Heart right ventricle (tissue), 16 donors: ENCODE measurements around the gene APOLD1. TPM values are rescaled to one million over a fixed set of nuclear protein-coding genes. Genes with fewer than 3 reads are reported as not detected.
A peak's percentile ranks its signal among the peaks of the same experiment; 100 is the strongest.

Experiments used
- ATAC-seq, 8 donors: fragments of 200-7000 bp; cut with Tn5 transposase; one replicate each; pipeline ENCODE4 v1.9.1; 2020; ENCODE audit warnings: mild to moderate bottlenecking in 8 of 8, moderate library complexity in 8 of 8, moderate number of reproducible peaks in 1 of 8
- DNase-seq, 2 donors: peaks; one replicate each; pipeline ENCODE4 v3.0.0-alpha.2; 2020
- H3K27ac ChIP-seq, 10 donors: fragments of 200-600 bp; sonication (generic) in 2 of 10; one replicate each; pipeline versions ENCODE4 v1.5.0 to v1.8.0; 2020 to 2022; ENCODE audit warnings: mild to moderate bottlenecking in 3 of 10
- H3K27me3 ChIP-seq, 7 donors: fragments of 200-600 bp; one replicate each; pipeline ENCODE4 v1.8.0; 2021 to 2022; ENCODE audit warnings: mild to moderate bottlenecking in 2 of 7
- H3K36me3 ChIP-seq, 9 donors: fragments of 200-600 bp; sonication (generic) in 1 of 9; one replicate each; pipeline versions ENCODE4 v1.5.0 to v1.8.0; 2020 to 2022; ENCODE audit warnings: mild to moderate bottlenecking in 2 of 9
- H3K4me1 ChIP-seq, 9 donors: fragments of 200-600 bp; sonication (generic) in 1 of 9; one replicate each; pipeline versions ENCODE4 v1.5.0 to v1.8.0; 2020 to 2022; ENCODE audit warnings: mild to moderate bottlenecking in 4 of 9
- H3K4me3 ChIP-seq, 10 donors: fragments of 200-600 bp; sonication (generic) in 2 of 10; one replicate each; pipeline versions ENCODE4 v1.5.0 to v1.8.0; 2020 to 2022; ENCODE audit warnings: mild to moderate bottlenecking in 7 of 10, moderate library complexity in 2 of 10
- H3K9me3 ChIP-seq, 11 donors: fragments of 200-600 bp in 10 of 11; sonication (generic) in 2 of 11; one replicate each; pipeline versions ENCODE4 v1.5.0 to v1.8.0; 2013 to 2022; ENCODE audit warnings: mild to moderate bottlenecking in 2 of 11, control low read depth in 1 of 11, moderate library complexity in 1 of 11
- WGBS, 2 donors: extraction: QIAGEN DNeasy Blood & Tissue Kit; methylation state at CpG; one replicate each; pipeline ENCODE4 v1.1.7; 2013; ENCODE audit warnings: inconsistent platforms in 1 of 2; 5-methylcytosine and 5-hydroxymethylcytosine counted together
- intact Hi-C, 10 donors: fragments of 100-400 bp; cut with DNase I; formaldehyde crosslinking; loops; one replicate each; pipeline versions ENCODE4 v1.11.1 to v1.14.2; 2022
- polyA plus RNA-seq, 2 donors: library from polyadenylated mRNA; stranded (reverse); fragments of 200-250 nt; gene quantifications; one replicate each; pipeline ENCODE4 v1.2.3, GENCODE V29; 2013
- total RNA-seq, 10 donors: library from RNA; stranded (reverse); fragmentation: NEBNext Ultra II Directional in 3 of 10; extraction: Animal tissue kit (Norgen Biotek cat#: 25700) in 3 of 10; gene quantifications; one replicate each; pipeline versions ENCODE4 v1.2.1 to v1.2.4, GENCODE V29; 2021 to 2023
- TF ChIP-seq, protein P1 (sequence below), 9 donors: fragments of 200-600 bp; sonication (generic) in 2 of 9; IDR thresholded peaks; one replicate each; pipeline versions ENCODE4 v1.5.0 to v1.8.0; 2021 to 2022; ENCODE audit warnings: antibody characterized with exemption in 9 of 9, mild to moderate bottlenecking in 5 of 9, moderate library complexity in 1 of 9
- donor health status: Arrhythmogenic right ventricular cardiomyopathy.
- donor health status: ischemic (EF 13 %, LVEDD 7.1; RV severe dilation, severe dysfunction).
- donor health status: healthy with polysubstance abuse.
- donor health status: DM: no; HTN: yes; CAD: no.
- donor health status: DM: no; HTN: no; CAD: no.
- donor health status: ischemic (EF 25% LVEDD 6.9; RV normal size, moderate dysfunction).
- donor health status: ischemic (EF 25% LVEDD 5.7; RV mildly dilated, moderate dysfunction).
- donor health status: healthy.
- donor health status: DM: yes; HTN: yes; CAD: no.
- donor health status: Ischemic cardiomyopathy.
- donor health status: ischemic (EF 35%, LVEDD 5.7; RV mildly dilated, moderate dysfunction).
- donor health status: nonischemic (EF 11% LVEDD 7.7; RV severe dilation, severe dysfunction).
- donor health status: DM: yes; HTN: yes; CAD: no.
- donor health status: PGD.
- donor health status: ischemic (EF 29% LVEDD 5.4; RV normal size, mild dysfunction).
- donor health status: nonischemic (EF 23%, LVEDD 6.1; RV moderate dilation, normal function).

Gene APOLD1
- total and polyA plus RNA-seq, 12 donors = 11.1 to 98.8 (median 20.6) TPM

DNA sequence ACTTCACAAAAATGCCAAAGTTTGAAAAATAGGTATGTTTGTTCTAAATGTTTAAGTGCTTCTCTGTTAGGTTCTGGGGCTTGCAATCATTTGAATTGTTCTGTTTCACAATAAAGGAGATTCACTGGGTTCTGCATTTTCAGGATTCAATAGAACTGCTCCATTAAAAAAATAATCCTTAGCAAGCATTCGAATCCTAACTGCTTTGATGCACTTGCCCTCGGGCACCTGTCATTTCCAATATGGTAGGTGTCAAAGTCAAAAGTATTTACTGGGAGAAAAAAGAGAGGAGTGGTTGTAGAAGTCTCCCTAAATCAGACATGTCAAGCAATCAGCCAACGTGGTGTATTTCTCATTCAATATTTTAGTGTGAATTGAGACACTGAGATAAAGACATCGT, 5.5 kb downstream of the APOLD1 start:
- Histone ChIP-seq H3K36me3 (no peaks in the 10 kb centered on the region), H3K4me3 (no peak overlapping the region), H3K27me3 (no peaks in the 10 kb centered on the region), H3K9me3 (no peaks in the 10 kb centered on the region), H3K27ac (peak overlapping the region in 3 of 10 donors; percentile 3 to 57 (median 5)), H3K4me1 (peaks cover 0 to 69% (median 40%) of the 10 kb centered on the region in 9 donors)
- WGBS, 2 donors = 59 to 62% methylated on average over 4 of the region's 4 CpGs
- TF ChIP-seq, protein P1, sequence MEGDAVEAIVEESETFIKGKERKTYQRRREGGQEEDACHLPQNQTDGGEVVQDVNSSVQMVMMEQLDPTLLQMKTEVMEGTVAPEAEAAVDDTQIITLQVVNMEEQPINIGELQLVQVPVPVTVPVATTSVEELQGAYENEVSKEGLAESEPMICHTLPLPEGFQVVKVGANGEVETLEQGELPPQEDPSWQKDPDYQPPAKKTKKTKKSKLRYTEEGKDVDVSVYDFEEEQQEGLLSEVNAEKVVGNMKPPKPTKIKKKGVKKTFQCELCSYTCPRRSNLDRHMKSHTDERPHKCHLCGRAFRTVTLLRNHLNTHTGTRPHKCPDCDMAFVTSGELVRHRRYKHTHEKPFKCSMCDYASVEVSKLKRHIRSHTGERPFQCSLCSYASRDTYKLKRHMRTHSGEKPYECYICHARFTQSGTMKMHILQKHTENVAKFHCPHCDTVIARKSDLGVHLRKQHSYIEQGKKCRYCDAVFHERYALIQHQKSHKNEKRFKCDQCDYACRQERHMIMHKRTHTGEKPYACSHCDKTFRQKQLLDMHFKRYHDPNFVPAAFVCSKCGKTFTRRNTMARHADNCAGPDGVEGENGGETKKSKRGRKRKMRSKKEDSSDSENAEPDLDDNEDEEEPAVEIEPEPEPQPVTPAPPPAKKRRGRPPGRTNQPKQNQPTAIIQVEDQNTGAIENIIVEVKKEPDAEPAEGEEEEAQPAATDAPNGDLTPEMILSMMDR (IDR thresholded peaks at IDR 0.05) = no peak
- intact Hi-C loops = loop anchor here in 1 of 10 donors (2.0 kb wide), 1 partner anchor 18 kb away; no protein-coding TSS in a partner anchor
- DNase-seq (no peak), ATAC-seq (no peak)

DNA sequence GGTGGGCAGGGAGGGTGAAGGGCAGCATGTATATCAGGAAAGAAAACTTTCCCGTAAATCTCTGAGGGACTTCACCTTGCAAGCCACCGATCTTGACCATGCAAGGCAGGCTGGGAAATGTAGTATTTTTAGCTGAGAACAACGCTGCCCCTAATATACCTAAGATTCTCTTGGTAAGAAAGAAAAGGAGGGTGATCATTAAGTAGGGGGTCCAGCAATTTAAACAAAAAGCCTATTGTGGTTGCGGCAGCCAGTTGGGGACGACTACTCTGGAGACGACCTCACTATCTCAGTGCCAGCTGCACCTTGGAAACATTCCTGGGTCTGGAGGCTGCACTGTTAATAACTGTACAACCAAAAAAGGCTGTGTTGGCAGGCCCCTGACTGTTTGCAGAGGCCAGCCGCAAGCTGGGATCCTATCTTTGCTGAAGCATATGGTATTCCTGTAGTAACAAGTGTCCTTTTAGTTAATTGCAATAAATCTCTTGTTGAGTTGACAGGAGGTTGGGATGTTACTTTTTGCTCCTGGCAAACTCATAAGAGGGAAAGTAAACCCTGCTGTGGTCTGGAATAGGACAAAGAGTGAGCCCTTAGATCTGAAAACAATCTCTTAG, 6.4 kb downstream of the APOLD1 start:
- TF ChIP-seq, protein P1 (IDR thresholded peaks at IDR 0.05) = no peak
- ATAC-seq (peak in 2 of 8 donors; percentile 20 to 27), DNase-seq (no peak)
- Histone ChIP-seq H3K4me1 (peaks cover 0 to 62% (median 34%) of the 10 kb centered on the region in 9 donors), H3K9me3 (no peaks in the 10 kb centered on the region), H3K27ac (peak overlapping the region in 6 of 10 donors; percentile 5 to 57 (median 14)), H3K4me3 (peak overlapping the region in 6 of 10 donors; percentile 9 to 42 (median 35)), H3K27me3 (no peaks in the 10 kb centered on the region), H3K36me3 (no peaks in the 10 kb centered on the region)
- intact Hi-C loops = loop anchor here in 1 of 10 donors (2.0 kb wide), 1 partner anchor 17 kb away; no protein-coding TSS in a partner anchor
- WGBS, 2 donors = 11 to 19% methylated on average over 7 of the region's 7 CpGs

DNA sequence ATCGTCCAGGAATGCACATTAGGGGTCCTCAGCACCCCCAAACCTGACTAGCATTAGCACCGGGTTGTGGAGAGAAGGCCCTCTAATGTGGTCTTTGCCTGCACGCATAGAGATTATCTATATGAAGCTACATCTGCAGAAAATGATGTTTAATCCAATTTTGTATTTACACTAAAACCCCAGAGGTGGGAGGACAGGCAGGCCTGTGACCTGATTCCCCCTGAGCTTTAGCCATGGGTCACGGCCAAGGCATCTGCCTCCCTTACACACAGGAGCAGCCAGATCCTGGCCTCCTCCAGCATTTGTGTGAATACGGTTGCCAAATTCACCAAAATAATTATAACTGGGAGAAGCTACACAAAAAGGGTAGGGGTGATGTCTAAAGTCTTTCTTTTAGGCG, 7.0 kb downstream of the APOLD1 start:
- 52 to 62% methylated on average over 6 of the region's 6 CpGs for WGBS, 2 donors
- no peaks in the 10 kb centered on the region for H3K27me3 ChIP-seq
- peak overlapping the region in 5 of 10 donors; percentile 5 to 57 (median 13) for H3K27ac ChIP-seq
- H3K4me3 ChIP-seq = no peak overlapping the region
- no peaks in the 10 kb centered on the region for H3K9me3 ChIP-seq
- ATAC-seq = peak in 2 of 8 donors; percentile 18 to 21
- TF ChIP-seq, protein P1 (IDR thresholded peaks at IDR 0.05) = no peak
- DNase-seq = no peak
- H3K4me1 ChIP-seq = peaks cover 0 to 57% (median 30%) of the 10 kb centered on the region in 9 donors
- intact Hi-C loops = no loop called here
- no peaks in the 10 kb centered on the region for H3K36me3 ChIP-seq

DNA sequence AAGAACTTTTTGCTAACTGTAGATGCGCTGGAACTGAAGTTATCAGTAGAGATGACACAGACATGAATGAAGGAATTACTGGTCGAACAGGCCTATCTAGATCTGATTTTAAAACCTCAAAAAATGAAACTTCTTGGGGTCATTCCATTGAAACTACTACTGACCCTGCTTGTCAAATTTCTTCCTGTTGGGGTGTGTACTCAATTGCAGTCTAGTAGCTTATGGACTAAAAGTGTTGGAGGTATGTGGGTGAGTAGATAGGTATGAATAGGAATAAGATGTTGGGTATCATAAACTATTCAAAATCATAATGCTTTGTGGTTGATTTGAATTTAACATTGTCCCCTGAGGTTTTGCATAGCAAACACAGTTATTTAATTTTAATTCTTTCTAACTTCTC, 9.2 kb downstream of the APOLD1 start:
- ATAC-seq = no peak
- Histone ChIP-seq H3K27me3 (no peaks in the 10 kb centered on the region), H3K4me1 (peaks cover 0 to 35% (median 12%) of the 10 kb centered on the region in 9 donors), H3K9me3 (no peaks in the 10 kb centered on the region), H3K36me3 (no peaks in the 10 kb centered on the region), H3K27ac (no peak overlapping the region), H3K4me3 (no peak overlapping the region)
- TF ChIP-seq, protein P1 (IDR thresholded peaks at IDR 0.05) = no peak
- intact Hi-C loops = no loop called here
- 96% methylated on average over 2 of the region's 2 CpGs for WGBS, 2 donors
- DNase-seq = no peak
